OCI-LY1 (cell line): Measurements from ENCODE around the gene SPI1.

ENCODE experiments used
- EZH2 ChIP-seq: fragments of 200-600 bp; sonication (generic), shearing (Covaris generic); IDR thresholded peaks from 2 replicates; pipeline ENCODE4 v1.8.0; 2017; ENCODE audit warnings: borderline replicate concordance, mixed run types, mild to moderate bottlenecking, antibody characterized with exemption, low read length, moderate library complexity, mixed read lengths
- TF ChIP-seq, protein P1 (sequence below): fragments of 200-600 bp; sonication (generic), shearing (Covaris generic); IDR thresholded peaks from 2 replicates; pipeline ENCODE4 v1.5.1; 2017; ENCODE audit warnings: mild to moderate bottlenecking, antibody characterized with exemption, low read length, moderate library complexity, mixed read lengths

DNA sequence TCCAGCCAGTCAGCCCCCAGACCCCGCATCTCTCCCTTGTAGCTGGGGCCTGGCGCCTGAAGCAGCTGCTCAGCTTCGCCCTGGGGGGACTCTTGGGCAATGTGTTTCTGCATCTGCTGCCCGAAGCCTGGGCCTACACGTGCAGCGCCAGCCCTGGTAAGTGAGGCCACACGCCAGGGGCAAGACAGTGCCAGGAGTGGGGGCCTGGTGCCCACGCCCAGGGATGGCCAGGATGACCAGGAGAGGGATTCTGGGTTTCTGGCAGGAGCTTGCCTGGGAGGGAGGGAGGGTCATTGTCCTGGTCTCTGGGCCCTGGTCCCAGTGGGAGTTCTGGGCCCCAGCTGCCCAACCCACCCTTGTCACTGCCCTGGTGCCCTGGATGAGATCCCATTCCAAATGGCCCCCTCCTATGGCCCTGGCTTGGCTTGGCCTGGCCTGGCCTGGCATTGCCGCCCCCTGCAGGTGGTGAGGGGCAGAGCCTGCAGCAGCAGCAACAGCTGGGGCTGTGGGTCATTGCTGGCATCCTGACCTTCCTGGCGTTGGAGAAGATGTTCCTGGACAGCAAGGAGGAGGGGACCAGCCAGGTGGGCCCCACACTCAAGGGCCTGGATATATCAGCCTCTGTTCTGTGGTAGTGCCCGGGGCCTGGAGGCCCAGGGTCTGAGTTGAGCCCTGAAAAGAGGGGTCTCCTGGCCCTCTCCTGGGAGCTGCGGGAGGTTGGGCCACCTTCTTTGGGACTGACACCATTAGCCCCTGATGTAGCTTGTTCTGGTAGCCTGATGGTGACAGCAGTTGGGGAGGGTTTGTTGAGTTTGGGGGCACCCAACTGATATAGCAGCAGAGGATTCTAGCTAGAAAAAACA, 33.8 kb upstream of the SPI1 start:
- TF ChIP-seq, protein P1, sequence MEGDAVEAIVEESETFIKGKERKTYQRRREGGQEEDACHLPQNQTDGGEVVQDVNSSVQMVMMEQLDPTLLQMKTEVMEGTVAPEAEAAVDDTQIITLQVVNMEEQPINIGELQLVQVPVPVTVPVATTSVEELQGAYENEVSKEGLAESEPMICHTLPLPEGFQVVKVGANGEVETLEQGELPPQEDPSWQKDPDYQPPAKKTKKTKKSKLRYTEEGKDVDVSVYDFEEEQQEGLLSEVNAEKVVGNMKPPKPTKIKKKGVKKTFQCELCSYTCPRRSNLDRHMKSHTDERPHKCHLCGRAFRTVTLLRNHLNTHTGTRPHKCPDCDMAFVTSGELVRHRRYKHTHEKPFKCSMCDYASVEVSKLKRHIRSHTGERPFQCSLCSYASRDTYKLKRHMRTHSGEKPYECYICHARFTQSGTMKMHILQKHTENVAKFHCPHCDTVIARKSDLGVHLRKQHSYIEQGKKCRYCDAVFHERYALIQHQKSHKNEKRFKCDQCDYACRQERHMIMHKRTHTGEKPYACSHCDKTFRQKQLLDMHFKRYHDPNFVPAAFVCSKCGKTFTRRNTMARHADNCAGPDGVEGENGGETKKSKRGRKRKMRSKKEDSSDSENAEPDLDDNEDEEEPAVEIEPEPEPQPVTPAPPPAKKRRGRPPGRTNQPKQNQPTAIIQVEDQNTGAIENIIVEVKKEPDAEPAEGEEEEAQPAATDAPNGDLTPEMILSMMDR = peak; percentile 91
- no peak for TF ChIP-seq EZH2
